Sigmoid colon (tissue), 7 donors: ENCODE measurements around the gene MAGOH. TPM values are rescaled to one million over a fixed set of nuclear protein-coding genes. Genes with fewer than 3 reads are reported as not detected.
A peak's percentile ranks its signal among the peaks of the same experiment; 100 is the strongest.
"Not testable (repeated sequence)": the region's sequence is repeated elsewhere in the genome, so short reads cannot be mapped to it uniquely, and the experiment has no call there.

Experiments used
- DNase-seq: peaks from one replicate; pipeline ENCODE4 v3.0.0-alpha.2; 2019
- H3K27ac ChIP-seq, 4 donors: fragments of 200-600 bp; sonication (generic); one replicate each; pipeline ENCODE4 v1.5.1; 2016 to 2019; ENCODE audit warnings: mild to moderate bottlenecking in 1 of 4
- H3K27me3 ChIP-seq, 3 donors: fragments of 200-600 bp; sonication (generic); one replicate each; pipeline ENCODE4 v1.5.1; 2019; ENCODE audit warnings: mild to moderate bottlenecking in 1 of 3
- H3K36me3 ChIP-seq, 4 donors: fragments of 200-600 bp; sonication (generic); one replicate each; pipeline ENCODE4 v1.5.1; 2016 to 2019
- H3K4me1 ChIP-seq, 4 donors: fragments of 200-600 bp; sonication (generic); one replicate each; pipeline ENCODE4 v1.5.1; 2017 to 2019
- H3K4me3 ChIP-seq, 4 donors: fragments of 200-600 bp; sonication (generic); one replicate each; pipeline ENCODE4 v1.5.1; 2017 to 2019; ENCODE audit warnings: mild to moderate bottlenecking in 2 of 4, moderate library complexity in 1 of 4
- H3K9me3 ChIP-seq, 4 donors: fragments of 200-600 bp in 3 of 4; sonication (generic) in 3 of 4; one replicate each; pipeline versions ENCODE4 v1.5.1 to v1.6.1; 2013 to 2019
- CTCF ChIP-seq, 4 experiments: fragments of 450-650 bp in 3 of 4; fragments of 200-600 bp in 1 of 4; IDR thresholded peaks; one replicate each; pipeline ENCODE4 v1.5.1; 2016 to 2019; ENCODE audit warnings: antibody characterized with exemption in 4 of 4, mild to moderate bottlenecking in 3 of 4, moderate library complexity in 2 of 4
- EP300 ChIP-seq, 4 donors: sonication (generic); formaldehyde crosslinking; IDR thresholded peaks; one replicate each; pipeline ENCODE4 v1.6.1; 2017; ENCODE audit warnings: antibody characterized with exemption in 4 of 4
- POLR2A ChIP-seq, 2 donors: fragments of 450-650 bp; IDR thresholded peaks; one replicate each; pipeline ENCODE4 v1.6.1; 2016; ENCODE audit warnings: antibody characterized with exemption in 2 of 2, mild to moderate bottlenecking in 2 of 2, moderate library complexity in 2 of 2
- POLR2AphosphoS5 ChIP-seq, 4 donors: sonication (generic); formaldehyde crosslinking; IDR thresholded peaks; one replicate each; pipeline ENCODE4 v1.6.1; 2017; ENCODE audit warnings: antibody characterized with exemption in 4 of 4
- whole genome bisulfite sequencing, 2 donors: extraction: QIAGEN DNeasy Blood & Tissue Kit; methylation state at CpG; one replicate each; pipeline ENCODE4 v1.1.7; 2013; 5-methylcytosine and 5-hydroxymethylcytosine counted together
- intact Hi-C: fragments of 100-400 bp; cut with DNase I; formaldehyde crosslinking; loops from one replicate; pipeline ENCODE4 v1.15.1; 2023
- polyA plus RNA-seq, 3 donors: library from polyadenylated mRNA; stranded (reverse); fragments of 200-250 nt; gene quantifications; one replicate each; pipeline ENCODE4 v1.2.3, GENCODE V29; 2013
- total RNA-seq, 4 donors: library from RNA; depleted of rRNA; stranded (reverse); fragments of >200 nt; gene quantifications; one replicate each; pipeline ENCODE4 v1.1.0, GENCODE V29; 2016
- donor health status: healthy with polysubstance abuse.
- donor health status: Bipolar disorder and iron deficiency.
- donor health status: healthy.

The MAGOH gene
- total and polyA plus RNA-seq, 7 donors = 12.2 to 98.4 (median 46.4) TPM

DNA sequence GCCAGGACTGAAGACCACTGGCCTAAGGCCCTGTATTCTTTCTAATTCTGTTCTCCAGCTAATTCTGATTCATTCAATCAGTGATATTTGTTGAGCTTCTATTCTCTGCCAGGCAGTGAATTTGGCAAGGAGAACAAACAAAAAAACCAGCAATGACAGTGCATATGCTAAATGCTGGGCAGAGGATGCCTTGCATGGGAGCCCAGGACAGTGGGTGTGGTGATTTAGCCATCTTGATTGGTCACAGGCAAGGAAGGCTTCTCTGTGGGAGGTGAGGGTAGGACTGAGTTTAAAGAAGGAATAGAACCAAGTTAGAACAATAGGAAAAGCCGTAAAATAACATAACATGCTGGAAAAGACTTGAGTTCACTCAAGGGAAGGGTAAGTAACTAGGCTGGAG is 50.9 kb downstream of the MAGOH start:
- DNase-seq = peak; percentile 21
- no peak overlapping the region for H3K27ac ChIP-seq
- H3K9me3 ChIP-seq = no peaks in the 10 kb centered on the region
- no peak for TF ChIP-seq POLR2A (IDR thresholded peaks at IDR 0.05)
- no peak for TF ChIP-seq POLR2AphosphoS5 (IDR thresholded peaks at IDR 0.05)
- TF ChIP-seq EP300 (IDR thresholded peaks at IDR 0.05) = no peak
- no peak for TF ChIP-seq CTCF (IDR thresholded peaks at IDR 0.05)
- no peaks in the 10 kb centered on the region for H3K4me1 ChIP-seq
- intact Hi-C loops = loop anchor here (5.0 to 10.0 kb wide), 2 partner anchors 280 to 343 kb away; partner anchors contain the start of gene ZYG11A
- 82 to 83% methylated on average over 1 of the region's 1 CpG for WGBS, 2 donors
- no peaks in the 10 kb centered on the region for H3K27me3 ChIP-seq
- H3K4me3 ChIP-seq = no peak overlapping the region
- H3K36me3 ChIP-seq = no peaks in the 10 kb centered on the region

GRCh38 chr1:53186533-53186932 is 51.8 kb downstream of the MAGOH start:
- Histone ChIP-seq H3K4me1 (no peaks in the 10 kb centered on the region), H3K4me3 (no peak overlapping the region), H3K9me3 (no peaks in the 10 kb centered on the region), H3K27ac (no peak overlapping the region), H3K27me3 (no peaks in the 10 kb centered on the region), H3K36me3 (no peaks in the 10 kb centered on the region)
- DNase-seq = peak; percentile 8
- no peak for TF ChIP-seq POLR2A (IDR thresholded peaks at IDR 0.05)
- WGBS, 2 donors = 11 to 65% methylated on average over 3 of the region's 3 CpGs
- intact Hi-C loops = loop anchor here (5.0 to 10.0 kb wide), 2 partner anchors 279 to 342 kb away; partner anchors contain the start of gene ZYG11A

DNA sequence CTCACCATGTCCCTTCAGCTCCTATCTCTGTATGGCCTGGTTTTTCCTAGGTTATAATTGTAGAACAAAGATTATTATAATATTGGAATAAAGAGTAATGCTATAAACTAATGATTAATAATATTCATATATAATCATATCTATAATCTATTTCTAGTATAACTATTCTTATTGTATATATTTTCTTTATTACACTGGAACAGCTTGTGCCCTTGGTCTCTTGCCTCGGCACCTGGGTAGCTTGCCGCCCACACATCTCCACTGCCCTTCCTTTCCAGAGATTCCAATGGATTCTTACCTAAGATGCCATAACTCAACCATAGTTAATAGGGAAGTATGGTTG is 52.4 kb downstream of the MAGOH start:
- DNase-seq = peak; percentile 18
- H3K4me3 ChIP-seq, H3K27ac ChIP-seq, H3K27me3 ChIP-seq, H3K36me3 ChIP-seq, H3K9me3 ChIP-seq, H3K4me1 ChIP-seq: not testable (repeated sequence)
- WGBS, 2 donors = 89 to 95% methylated on average over 2 of the region's 2 CpGs
- intact Hi-C loops = loop anchor here (5.0 to 10.0 kb wide), 2 partner anchors 279 to 341 kb away; partner anchors contain the start of gene ZYG11A

DNA sequence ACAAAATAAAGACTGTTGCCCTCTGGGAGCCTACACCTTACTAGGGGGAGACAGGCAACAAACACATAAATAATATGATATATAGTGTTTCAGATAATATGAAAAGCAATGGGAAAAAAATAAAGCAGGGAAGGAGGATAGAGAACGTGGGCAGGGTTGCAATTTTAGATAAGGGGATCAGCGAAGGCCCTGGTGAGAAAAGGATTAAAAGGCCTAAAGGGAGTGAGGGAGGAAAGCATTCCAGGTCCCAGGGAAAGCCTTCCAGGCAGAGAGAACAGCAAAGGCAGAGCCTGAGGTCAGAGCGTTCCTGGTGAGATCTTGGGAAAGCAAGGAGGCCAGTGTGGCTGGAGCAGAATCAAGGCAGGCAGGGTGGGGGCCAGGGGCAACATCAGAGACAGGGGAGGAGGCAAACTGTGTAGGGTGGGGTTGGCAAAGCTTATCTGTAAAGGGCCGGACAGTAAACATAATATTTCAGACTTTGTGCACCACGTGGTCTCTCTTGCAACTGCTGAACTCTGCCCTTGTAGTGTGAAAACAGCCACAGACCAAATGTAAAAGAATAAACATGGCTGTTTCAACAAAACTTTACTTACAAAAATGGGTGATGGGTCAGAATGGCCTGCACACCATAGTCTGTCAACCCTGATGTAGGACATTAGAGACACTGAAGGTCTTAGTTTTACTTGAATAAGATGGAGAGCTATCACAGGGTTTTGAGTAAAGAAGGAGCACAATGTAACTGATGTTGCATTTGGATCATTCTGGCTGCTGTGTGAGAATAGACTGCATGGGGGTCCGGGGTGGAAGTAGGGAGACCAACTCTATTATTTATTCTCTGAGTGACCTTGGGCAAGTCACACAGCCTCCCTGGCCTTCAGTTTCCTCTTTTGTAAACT is 55.0 kb downstream of the MAGOH start:
- H3K27me3 ChIP-seq = no peaks in the 10 kb centered on the region
- H3K27ac ChIP-seq = peak overlapping the region in 2 of 4 donors; percentile 15 to 24
- peak; percentile 67 for DNase-seq
- H3K36me3 ChIP-seq = no peaks in the 10 kb centered on the region
- H3K4me1 ChIP-seq = no peaks in the 10 kb centered on the region
- no peak for TF ChIP-seq CTCF (IDR thresholded peaks at IDR 0.05)
- no peaks in the 10 kb centered on the region for H3K9me3 ChIP-seq
- H3K4me3 ChIP-seq = no peak overlapping the region
- 13 to 62% methylated on average over 6 of the region's 6 CpGs for WGBS, 2 donors
- intact Hi-C loops = loop anchor here (5.0 to 10.0 kb wide), 2 partner anchors 261 to 339 kb away; partner anchors contain the start of genes ECHDC2 and ZYG11A

DNA sequence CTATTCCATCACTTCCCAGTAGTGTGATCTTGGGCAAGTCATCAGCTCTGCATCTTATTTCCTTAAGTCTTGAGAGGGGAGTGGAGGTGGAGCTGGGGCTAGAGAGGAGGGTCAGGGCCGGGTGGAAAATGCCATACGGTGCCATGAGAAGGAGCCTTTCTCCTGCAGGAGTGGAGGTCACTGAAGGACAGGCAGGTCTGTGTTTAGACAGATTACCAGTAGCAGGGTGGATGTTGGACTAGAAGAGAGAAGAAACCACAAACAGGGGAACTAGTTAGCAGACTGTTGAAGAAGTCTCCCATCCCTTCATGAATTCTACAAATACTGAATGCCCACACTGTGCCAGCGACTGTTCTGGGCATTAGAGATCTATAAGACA is 55.6 kb downstream of the MAGOH start:
- DNase-seq = peak; percentile 34
- H3K27me3 ChIP-seq = no peaks in the 10 kb centered on the region
- H3K36me3 ChIP-seq = no peaks in the 10 kb centered on the region
- TF ChIP-seq EP300 (IDR thresholded peaks at IDR 0.05) (no peak), POLR2A (IDR thresholded peaks at IDR 0.05) (no peak), CTCF (IDR thresholded peaks at IDR 0.05) (no peak), POLR2AphosphoS5 (IDR thresholded peaks at IDR 0.05) (no peak)
- no peak overlapping the region for H3K4me3 ChIP-seq
- H3K27ac ChIP-seq = peak overlapping the region in 2 of 4 donors; percentile 15 to 24
- H3K4me1 ChIP-seq = no peaks in the 10 kb centered on the region
- intact Hi-C loops = loop anchor here (5.0 to 10.0 kb wide), 2 partner anchors 260 to 338 kb away; partner anchors contain the start of genes ECHDC2 and ZYG11A
- 23 to 66% methylated on average over 3 of the region's 3 CpGs for WGBS, 2 donors
- H3K9me3 ChIP-seq = no peaks in the 10 kb centered on the region
